ENCODE measurements around the gene ALPK1.

The ALPK1 gene

GRCh38 chr4:112325530-112325929, 28.4 kb downstream of the ALPK1 start:
- TF ChIP-seq, protein P1, sequence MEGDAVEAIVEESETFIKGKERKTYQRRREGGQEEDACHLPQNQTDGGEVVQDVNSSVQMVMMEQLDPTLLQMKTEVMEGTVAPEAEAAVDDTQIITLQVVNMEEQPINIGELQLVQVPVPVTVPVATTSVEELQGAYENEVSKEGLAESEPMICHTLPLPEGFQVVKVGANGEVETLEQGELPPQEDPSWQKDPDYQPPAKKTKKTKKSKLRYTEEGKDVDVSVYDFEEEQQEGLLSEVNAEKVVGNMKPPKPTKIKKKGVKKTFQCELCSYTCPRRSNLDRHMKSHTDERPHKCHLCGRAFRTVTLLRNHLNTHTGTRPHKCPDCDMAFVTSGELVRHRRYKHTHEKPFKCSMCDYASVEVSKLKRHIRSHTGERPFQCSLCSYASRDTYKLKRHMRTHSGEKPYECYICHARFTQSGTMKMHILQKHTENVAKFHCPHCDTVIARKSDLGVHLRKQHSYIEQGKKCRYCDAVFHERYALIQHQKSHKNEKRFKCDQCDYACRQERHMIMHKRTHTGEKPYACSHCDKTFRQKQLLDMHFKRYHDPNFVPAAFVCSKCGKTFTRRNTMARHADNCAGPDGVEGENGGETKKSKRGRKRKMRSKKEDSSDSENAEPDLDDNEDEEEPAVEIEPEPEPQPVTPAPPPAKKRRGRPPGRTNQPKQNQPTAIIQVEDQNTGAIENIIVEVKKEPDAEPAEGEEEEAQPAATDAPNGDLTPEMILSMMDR (IDR thresholded peaks at IDR 0.05), result no peak
- TF ChIP-seq ZFX (IDR thresholded peaks at IDR 0.05; ENCODE audit: borderline replicate concordance), result no peak
- H3K27ac ChIP-seq, result no peak overlapping the region

DNA sequence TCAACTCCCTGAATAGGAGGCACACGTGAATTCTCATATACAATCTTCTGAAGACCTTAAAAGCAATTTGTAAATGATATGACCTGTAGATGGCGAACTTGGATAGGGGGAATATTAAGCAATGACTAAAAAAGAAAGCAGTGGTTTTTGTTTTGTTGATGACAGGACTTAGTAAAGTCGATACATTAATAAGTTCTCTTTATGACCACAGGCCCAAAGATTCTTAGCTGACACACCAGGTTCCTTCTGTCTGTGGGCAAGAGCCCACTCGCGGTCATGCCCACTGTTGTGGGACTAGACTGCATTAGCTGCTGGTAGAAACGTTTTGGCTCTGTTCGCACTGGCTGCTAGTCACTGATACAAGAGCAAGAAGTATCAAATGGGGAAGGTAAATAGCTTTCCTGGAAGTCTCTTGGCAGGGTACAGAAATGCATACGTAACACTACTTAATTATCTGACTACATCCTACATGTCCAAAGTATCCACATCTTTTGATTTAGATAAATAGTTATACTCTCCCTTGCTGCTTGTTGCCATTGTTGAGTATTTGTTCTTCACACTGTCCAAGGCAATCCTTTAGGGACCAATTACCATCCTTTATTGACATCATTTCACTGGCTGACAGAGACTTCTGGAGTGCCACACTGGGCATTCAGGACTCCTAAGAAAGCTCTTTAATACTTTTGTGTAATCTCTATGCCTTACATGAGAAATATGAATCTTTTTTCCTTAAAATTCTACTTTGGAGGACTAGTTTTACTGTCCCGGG, 31.0 kb downstream of the ALPK1 start:
- H3K27ac ChIP-seq, result no peak overlapping the region
- TF ChIP-seq, protein P1 (IDR thresholded peaks at IDR 0.05), result peak; percentile 72
- TF ChIP-seq ZFX (IDR thresholded peaks at IDR 0.05; ENCODE audit: borderline replicate concordance), result no peak

GRCh38 chr4:112328734-112329130, 31.6 kb downstream of the ALPK1 start:
- no peak for TF ChIP-seq ZFX (IDR thresholded peaks at IDR 0.05; ENCODE audit: borderline replicate concordance)
- TF ChIP-seq, protein P1 (IDR thresholded peaks at IDR 0.05), result no peak

GRCh38 chr4:112329672-112330375, 32.7 kb downstream of the ALPK1 start:
- TF ChIP-seq ZFX (IDR thresholded peaks at IDR 0.05; ENCODE audit: borderline replicate concordance), result no peak
- TF ChIP-seq, protein P1 (IDR thresholded peaks at IDR 0.05), result no peak
- H3K27ac ChIP-seq, result no peak overlapping the region

More at GRCh38 chr4:112328734-112329130, 31.6 kb downstream of the ALPK1 start:
- H3K27ac ChIP-seq, result no peak overlapping the region

- TF ChIP-seq ZFX (IDR thresholded peaks at IDR 0.05; ENCODE audit: borderline replicate concordance), result no peak
- TF ChIP-seq, protein P1 (IDR thresholded peaks at IDR 0.05), result no peak
- H3K27ac ChIP-seq, result no peak overlapping the region
Observed at GRCh38 chr4:112330921-112331320, 33.8 kb downstream of the ALPK1 start.

DNA sequence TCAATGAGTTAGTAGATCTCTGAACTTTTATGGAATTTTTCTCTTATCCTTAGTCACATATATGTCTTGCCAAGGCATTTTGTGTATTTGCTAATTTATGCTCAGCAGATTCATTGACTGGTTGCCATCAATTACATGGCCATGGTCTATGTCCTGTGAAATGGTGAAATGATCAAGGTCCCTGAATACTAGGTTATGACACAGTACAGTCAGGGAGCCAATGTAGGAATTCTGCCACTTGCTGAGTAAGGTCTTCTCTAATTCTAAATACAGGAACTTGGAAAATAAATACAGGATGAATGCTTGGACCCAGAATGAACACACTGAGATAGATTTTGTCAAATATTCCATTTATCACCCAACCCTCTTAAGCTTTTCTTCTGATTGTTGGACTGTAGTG, 35.2 kb downstream of the ALPK1 start:
- TF ChIP-seq ZFX (IDR thresholded peaks at IDR 0.05; ENCODE audit: borderline replicate concordance), result no peak
- TF ChIP-seq, protein P1 (IDR thresholded peaks at IDR 0.05), result no peak
- no peak overlapping the region for H3K27ac ChIP-seq

DNA sequence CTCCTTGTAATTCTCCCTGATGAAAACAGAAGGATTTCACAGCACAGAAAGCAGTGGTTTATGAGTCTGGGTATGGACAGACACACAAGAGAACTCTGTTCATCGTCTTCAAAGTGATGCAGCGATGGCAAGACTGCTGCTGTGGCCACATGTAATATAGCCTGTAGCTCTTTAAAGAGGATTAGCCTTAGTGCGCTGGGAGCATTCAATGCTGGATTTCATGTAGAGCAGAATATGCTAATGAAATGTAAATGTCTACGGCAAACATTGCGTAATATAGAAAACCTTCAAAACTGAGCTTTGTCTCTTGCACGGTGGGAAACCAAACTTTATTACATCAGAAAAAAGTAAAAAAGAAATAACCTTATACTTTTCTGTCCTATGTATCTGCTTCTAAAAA, 42.9 kb downstream of the ALPK1 start:
- TF ChIP-seq, protein P1 (IDR thresholded peaks at IDR 0.05), result no peak
- TF ChIP-seq ZFX (IDR thresholded peaks at IDR 0.05; ENCODE audit: borderline replicate concordance), result no peak

More for the DNA sequence above, 42.9 kb downstream of the ALPK1 start:
- no peak overlapping the region for H3K27ac ChIP-seq
